ENCODE results near the gene OR5D14. TPM values are rescaled to one million over a fixed set of nuclear protein-coding genes. Genes with fewer than 3 reads are reported as not detected.

The OR5D14 gene
- total and polyA plus RNA-seq, 2 of the 8 experiments (the other 6 are each of a cell fraction or from before 2014, with no cell fraction given) = not detected

DNA sequence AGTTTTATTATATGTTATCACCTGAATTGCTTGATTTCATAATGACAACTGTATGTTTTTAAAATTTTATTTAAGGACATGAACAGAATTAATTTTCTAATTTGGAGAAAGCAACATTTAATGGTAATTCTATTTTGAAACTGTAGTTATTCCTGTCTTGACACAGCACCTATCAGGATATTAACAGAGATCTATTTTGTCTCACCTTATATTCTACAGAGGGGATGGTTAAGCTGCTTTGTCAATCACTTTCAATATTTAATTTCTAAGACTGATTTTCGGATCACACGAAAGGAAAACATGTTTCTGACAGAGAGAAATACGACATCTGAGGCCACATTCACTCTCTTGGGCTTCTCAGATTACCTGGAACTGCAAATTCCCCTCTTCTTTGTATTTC, 43.1 kb downstream of the OR5D14 start, which contains the start of gene OR5D16:
Gene OR5D16 (plus strand): TSS at position 301 of the 400 bp plus-strand sequence. CDS start 0 bp downstream, at position 301.
- Histone ChIP-seq H3K27ac (ENCODE audit: low read depth, low read length) (no peak within 1 kb of the TSS), H3K79me2 (ENCODE audit: control insufficient read depth in 1 of 2, insufficient read depth in 2 of 2, low read length in 2 of 2) (no peaks in the 10 kb centered on the region), H3K56ac (replicated peaks; ENCODE audit: insufficient read length, low read depth, low read length) (no peak within 1 kb of the TSS), H3K9ac (replicated peaks in 1 of 4; ENCODE audit: extremely low read depth in 1 of 4, low read depth in 3 of 4, low read length in 3 of 4) (no peak within 1 kb of the TSS), H3K36me3 (ENCODE audit: control insufficient read depth in 2 of 4, insufficient read depth in 4 of 4, low read length in 3 of 4) (no peaks in the 10 kb centered on the region), H2BK120ac (replicated peaks; ENCODE audit: low read depth, low read length) (no peak within 1 kb of the TSS), H3K79me1 (ENCODE audit: low read depth, low read length) (no peaks in the 10 kb centered on the region), H2BK20ac (ENCODE audit: low read length) (no peak within 1 kb of the TSS), H3K4me3 (ENCODE audit: extremely low read depth in 1 of 4, insufficient read depth in 2 of 4, low read depth in 3 of 4, low read length in 4 of 4) (no peak within 1 kb of the TSS), H3K4me2 (ENCODE audit: insufficient read depth in 1 of 2, low read depth in 2 of 2, low read length in 2 of 2) (no peak within 1 kb of the TSS), H3K23ac (ENCODE audit: insufficient read length) (no peak within 1 kb of the TSS), H2BK12ac (ENCODE audit: low read depth, low read length) (no peak within 1 kb of the TSS), H2BK15ac (ENCODE audit: low read length) (no peak within 1 kb of the TSS), H4K5ac (ENCODE audit: insufficient read length, low read depth, low read length) (no peak within 1 kb of the TSS), H3K9me3 (ENCODE audit: insufficient read depth in 2 of 2, low read depth in 1 of 2, low read length in 1 of 2) (peaks cover 47 to 52% of the 10 kb centered on the region in 2 experiments), H3K27me3 (replicated peaks in 1 of 4; ENCODE audit: control insufficient read depth in 3 of 4, extremely low read depth in 1 of 4, insufficient read depth in 3 of 4, low read length in 3 of 4) (no peaks in the 10 kb centered on the region), H4K20me1 (replicated peaks in 1 of 2; ENCODE audit: control insufficient read depth in 1 of 2, insufficient read depth in 2 of 2, low read length in 2 of 2) (no peaks in the 10 kb centered on the region), H3K18ac (ENCODE audit: extremely low read depth, low read length) (no peak within 1 kb of the TSS), H2BK5ac (ENCODE audit: low read depth, low read length) (no peak within 1 kb of the TSS), H3K4me1 (replicated peaks in 1 of 4; ENCODE audit: control insufficient read depth in 3 of 4, insufficient read depth in 4 of 4, low read length in 3 of 4) (no peaks in the 10 kb centered on the region), H4K91ac (replicated peaks; ENCODE audit: insufficient read length, low read length) (no peak within 1 kb of the TSS), H4K8ac (ENCODE audit: extremely low read depth, insufficient read depth, low read length) (no peak within 1 kb of the TSS), H2AFZ (ENCODE audit: low read length) (no peak within 1 kb of the TSS), H2AK5ac (ENCODE audit: low read depth, low read length) (no peak within 1 kb of the TSS), H3K4ac (replicated peaks; ENCODE audit: insufficient read length, low read depth, low read length) (no peak within 1 kb of the TSS), H3K23me2 (ENCODE audit: low read depth, low read length) (no peaks in the 10 kb centered on the region), H3K14ac (ENCODE audit: insufficient read length) (no peak within 1 kb of the TSS)
- CTCF ChIA-PET (ENCODE audit: partially characterized antibody) = no interaction called here
- FAIRE-seq (no peak), DNase-seq (ENCODE audit: low read depth in 1 of 2, low spot score in 2 of 2) (no peak)
- POLR2A ChIA-PET (ENCODE audit: partially characterized antibody) = no interaction called here
- TF ChIP-seq KDM5A (IDR thresholded peaks at IDR 0.05; ENCODE audit: low read length) (no peak), NANOG (IDR thresholded peaks at IDR 0.05; ENCODE audit: insufficient read depth, low read depth, low read length, poor library complexity, severe bottlenecking) (no peak), SIX5 (IDR thresholded peaks at IDR 0.05; ENCODE audit: low read depth, low read length) (no peak), CHD1 (IDR thresholded peaks at IDR 0.05; ENCODE audit: low read depth, low read length) (no peak), GABPA (IDR thresholded peaks at IDR 0.05; ENCODE audit: borderline replicate concordance, insufficient read depth, low read length) (no peak), PHF8 (conservative IDR thresholded peaks at IDR 0.05; ENCODE audit: low read depth, low read length) (no peak), RBBP5 (IDR thresholded peaks at IDR 0.05; ENCODE audit: borderline replicate concordance, low read depth, low read length) (no peak), CREB1 (IDR thresholded peaks at IDR 0.05) (no peak), CHD2 (IDR thresholded peaks at IDR 0.05; ENCODE audit: low read length) (no peak), SIRT6 (IDR thresholded peaks at IDR 0.05; ENCODE audit: low read length) (no peak), SRF (IDR thresholded peaks at IDR 0.05; ENCODE audit: low read depth, low read length) (no peak), BACH1 (IDR thresholded peaks at IDR 0.05; ENCODE audit: low read length) (no peak)
- TF ChIP-seq, protein P1, sequence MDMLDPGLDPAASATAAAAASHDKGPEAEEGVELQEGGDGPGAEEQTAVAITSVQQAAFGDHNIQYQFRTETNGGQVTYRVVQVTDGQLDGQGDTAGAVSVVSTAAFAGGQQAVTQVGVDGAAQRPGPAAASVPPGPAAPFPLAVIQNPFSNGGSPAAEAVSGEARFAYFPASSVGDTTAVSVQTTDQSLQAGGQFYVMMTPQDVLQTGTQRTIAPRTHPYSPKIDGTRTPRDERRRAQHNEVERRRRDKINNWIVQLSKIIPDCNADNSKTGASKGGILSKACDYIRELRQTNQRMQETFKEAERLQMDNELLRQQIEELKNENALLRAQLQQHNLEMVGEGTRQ (IDR thresholded peaks at IDR 0.05; ENCODE audit: low read length) = no peak
- TF ChIP-seq, protein P2, sequence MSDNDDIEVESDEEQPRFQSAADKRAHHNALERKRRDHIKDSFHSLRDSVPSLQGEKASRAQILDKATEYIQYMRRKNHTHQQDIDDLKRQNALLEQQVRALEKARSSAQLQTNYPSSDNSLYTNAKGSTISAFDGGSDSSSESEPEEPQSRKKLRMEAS (IDR thresholded peaks at IDR 0.05) = no peak
- 66% methylated on average over 3 of the region's 3 CpGs; no CpG with 5 or more reads in 1 of the 2 experiments for WGBS, 2 experiments (ENCODE audit: extremely low coverage in 1 of 2, insufficient coverage in 1 of 2, insufficient read length in 1 of 2, insufficient replicate concordance in 2 of 2, low coverage in 1 of 2, low lambda C conversion rate in 2 of 2, missing lambda C conversion rate in 1 of 2)

Measured in H1 (cell line).